COLO668 (cell line): ENCODE data around the gene PNKD.

Source experiments
- DNase-seq: peaks from one replicate; lab custom pipeline; 2025; ENCODE audit not compliant: unreplicated experiment; lab: John Stamatoyannopoulos, UW

Gene PNKD

GRCh38 chr2:218394298-218395089 is 124.2 kb downstream of the PNKD start:
- DNase-seq = no peak

GRCh38 chr2:218395090-218395444 is 124.7 kb downstream of the PNKD start:
- DNase-seq = no peak

- DNase-seq = no peak
These were observed 125.1 kb downstream of the PNKD start for GRCh38 chr2:218395456-218395825.

GRCh38 chr2:218395826-218396687 is 125.7 kb downstream of the PNKD start:
- DNase-seq = peak; percentile 92
